Neural cell (in vitro differentiated cells): ENCODE results near the gene TNFRSF13B. TPM values are rescaled to one million over a fixed set of nuclear protein-coding genes. Genes with fewer than 3 reads are reported as not detected.

Experiments used
- H2AFZ ChIP-seq: fragments of 200-600, 300-800 bp; sonication (generic), shearing (Covaris generic); 2 replicates; pipeline ENCODE4 v1.6.0; 2014; ENCODE audit warnings: low read depth, mild to moderate bottlenecking, antibody characterized with exemption, low read length, moderate library complexity
- H3F3A ChIP-seq: fragments of 200-600 bp; shearing (Covaris generic); 2 replicates; pipeline ENCODE4 v1.6.1; 2016; ENCODE audit warnings: mild to moderate bottlenecking, moderate library complexity, mixed read lengths, antibody characterized with exemption, low read length; ENCODE audit not compliant: insufficient read depth, poor library complexity, severe bottlenecking
- H3K27ac ChIP-seq: fragments of 200-600, 300-800 bp; sonication (generic), shearing (Covaris generic); 2 replicates; pipeline ENCODE4 v1.5.1; 2014; ENCODE audit warnings: mild to moderate bottlenecking, low read length, moderate library complexity
- H3K27me3 ChIP-seq: fragments of 300-800, 200-600 bp; sonication (generic), shearing (Covaris generic); 2 replicates; pipeline ENCODE4 v1.6.0; 2014; ENCODE audit warnings: mild to moderate bottlenecking, low read depth, low read length, moderate library complexity; ENCODE audit not compliant: insufficient read depth
- H3K36me3 ChIP-seq: fragments of 300-800, 200-600 bp; sonication (generic), shearing (Covaris generic); 2 replicates; pipeline ENCODE4 v1.5.1; 2014; ENCODE audit warnings: mild to moderate bottlenecking, antibody characterized with exemption, low read length, moderate library complexity; ENCODE audit not compliant: insufficient read depth
- H3K4me2 ChIP-seq: fragments of 300-800, 200-600 bp; sonication (generic), shearing (Covaris generic); 2 replicates; pipeline ENCODE4 v1.6.0; 2014; ENCODE audit warnings: mild to moderate bottlenecking, low read length
- H3K4me3 ChIP-seq: fragments of 300-800, 200-600 bp; sonication (generic), shearing (Covaris generic); 2 replicates; pipeline ENCODE4 v1.5.1; 2014; ENCODE audit warnings: mild to moderate bottlenecking, low read length, moderate library complexity
- H3K79me2 ChIP-seq: fragments of 200-600 bp; shearing (Covaris generic); replicated peaks from 2 replicates; pipeline ENCODE4 v1.6.0; 2014; ENCODE audit warnings: mild to moderate bottlenecking, low read length, moderate library complexity; ENCODE audit not compliant: insufficient read depth
- H3K9ac ChIP-seq: fragments of 300-800, 200-600 bp; sonication (generic), shearing (Covaris generic); 2 replicates; pipeline ENCODE4 v1.6.1; 2016; ENCODE audit warnings: mild to moderate bottlenecking, low read length, mixed read lengths
- H3K9me2 ChIP-seq: fragments of 200-600 bp; shearing (Covaris generic); 2 replicates; pipeline ENCODE4 v1.6.1; 2016; ENCODE audit warnings: mild to moderate bottlenecking, low read length, mixed read lengths; ENCODE audit not compliant: insufficient read depth
- H3K9me3 ChIP-seq: fragments of 200-600, 300-800 bp; sonication (generic), shearing (Covaris generic); 2 replicates; pipeline ENCODE4 v1.6.1; 2016; ENCODE audit warnings: mild to moderate bottlenecking, mixed run types, low read length, moderate library complexity, mixed read lengths
- H4K20me1 ChIP-seq: fragments of 200-600 bp; shearing (Covaris generic); 2 replicates; pipeline ENCODE4 v1.6.1; 2016; ENCODE audit warnings: mild to moderate bottlenecking, mixed run types; ENCODE audit not compliant: insufficient read depth
- EP300 ChIP-seq: fragments of 450-650 bp; conservative IDR thresholded peaks from 2 replicates; pipeline ENCODE4 v1.6.1; 2014; ENCODE audit warnings: antibody characterized with exemption, mild to moderate bottlenecking, moderate library complexity; ENCODE audit not compliant: poor library complexity, severe bottlenecking
- EZH2 ChIP-seq: fragments of 200-600, 300-800 bp; shearing (Covaris generic), sonication (generic); IDR thresholded peaks from 2 replicates; pipeline ENCODE4 v1.6.1; 2014; ENCODE audit warnings: antibody characterized with exemption, low read length, borderline replicate concordance, mild to moderate bottlenecking; ENCODE audit not compliant: insufficient read depth, poor library complexity, severe bottlenecking
- MXI1 ChIP-seq: fragments of 450-650 bp; conservative IDR thresholded peaks from 2 replicates; pipeline ENCODE4 v1.6.1; 2014; ENCODE audit warnings: antibody characterized with exemption, mild to moderate bottlenecking; ENCODE audit not compliant: poor library complexity, severe bottlenecking
- POLR2AphosphoS5 ChIP-seq: IDR thresholded peaks from 2 replicates; pipeline ENCODE4 v1.6.1; 2012
- RAD21 ChIP-seq: fragments of 450-650 bp; conservative IDR thresholded peaks from 2 replicates; pipeline ENCODE4 v1.6.1; 2014; ENCODE audit warnings: antibody characterized with exemption, mild to moderate bottlenecking, moderate library complexity
- SMC3 ChIP-seq: fragments of 450-650 bp; conservative IDR thresholded peaks from 2 replicates; pipeline ENCODE4 v1.6.1; 2014; ENCODE audit warnings: antibody characterized with exemption, mild to moderate bottlenecking, moderate library complexity; ENCODE audit not compliant: poor library complexity
- TAF1 ChIP-seq: IDR thresholded peaks from 2 replicates; pipeline ENCODE4 v1.6.1; 2012; ENCODE audit warnings: low read depth
- polyA plus RNA-seq: library from polyadenylated mRNA; depleted of rRNA; stranded (reverse); fragments of >200 nt; gene quantifications from 2 replicates; pipeline ENCODE4 v1.2.3, GENCODE V29; 2014
- TF ChIP-seq, protein P1 (sequence below): IDR thresholded peaks from 2 replicates; pipeline ENCODE4 v1.6.1; 2012; ENCODE audit warnings: borderline replicate concordance
- TF ChIP-seq, protein P2 (sequence below): fragments of 450-650 bp; IDR thresholded peaks from 2 replicates; pipeline ENCODE4 v1.5.1; 2014; ENCODE audit warnings: antibody characterized with exemption, mild to moderate bottlenecking, moderate library complexity; ENCODE audit not compliant: poor library complexity, severe bottlenecking

TNFRSF13B gene
- polyA plus RNA-seq, 1 donor from 2014 or later = not detected

DNA sequence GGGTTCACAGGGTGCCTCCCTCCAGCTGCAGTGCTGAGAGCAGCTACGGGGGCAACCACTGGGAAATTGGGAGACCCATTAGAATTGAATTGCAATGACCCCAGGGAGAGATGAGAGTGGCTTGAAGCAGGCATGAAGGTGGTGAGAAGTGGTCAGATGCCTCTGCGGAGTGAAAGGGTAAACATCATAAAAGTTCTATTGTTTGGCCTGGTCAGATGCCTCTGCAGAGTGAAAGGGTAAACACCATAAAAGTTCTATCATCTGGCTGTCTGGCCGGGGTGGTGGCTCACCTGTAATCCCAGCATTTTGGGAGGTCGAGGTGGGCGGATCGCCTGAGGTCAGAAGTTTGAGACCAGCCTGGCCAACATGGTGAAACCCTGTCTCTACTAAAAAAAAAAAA lies 53.5 kb downstream of the TNFRSF13B start:
- Histone ChIP-seq H3K9me3 (no peaks in the 10 kb centered on the region), H4K20me1 (no peaks in the 10 kb centered on the region), H2AFZ (no peak overlapping the region), H3K27me3 (no peaks in the 10 kb centered on the region), H3K4me2 (no peak overlapping the region), H3F3A (no peaks in the 10 kb centered on the region), H3K4me3 (no peak overlapping the region), H3K36me3 (no peaks in the 10 kb centered on the region), H3K79me2 (no peaks in the 10 kb centered on the region), H3K27ac (no peak overlapping the region), H3K9ac (no peak overlapping the region), H3K9me2 (no peaks in the 10 kb centered on the region)
- TF ChIP-seq, protein P1, sequence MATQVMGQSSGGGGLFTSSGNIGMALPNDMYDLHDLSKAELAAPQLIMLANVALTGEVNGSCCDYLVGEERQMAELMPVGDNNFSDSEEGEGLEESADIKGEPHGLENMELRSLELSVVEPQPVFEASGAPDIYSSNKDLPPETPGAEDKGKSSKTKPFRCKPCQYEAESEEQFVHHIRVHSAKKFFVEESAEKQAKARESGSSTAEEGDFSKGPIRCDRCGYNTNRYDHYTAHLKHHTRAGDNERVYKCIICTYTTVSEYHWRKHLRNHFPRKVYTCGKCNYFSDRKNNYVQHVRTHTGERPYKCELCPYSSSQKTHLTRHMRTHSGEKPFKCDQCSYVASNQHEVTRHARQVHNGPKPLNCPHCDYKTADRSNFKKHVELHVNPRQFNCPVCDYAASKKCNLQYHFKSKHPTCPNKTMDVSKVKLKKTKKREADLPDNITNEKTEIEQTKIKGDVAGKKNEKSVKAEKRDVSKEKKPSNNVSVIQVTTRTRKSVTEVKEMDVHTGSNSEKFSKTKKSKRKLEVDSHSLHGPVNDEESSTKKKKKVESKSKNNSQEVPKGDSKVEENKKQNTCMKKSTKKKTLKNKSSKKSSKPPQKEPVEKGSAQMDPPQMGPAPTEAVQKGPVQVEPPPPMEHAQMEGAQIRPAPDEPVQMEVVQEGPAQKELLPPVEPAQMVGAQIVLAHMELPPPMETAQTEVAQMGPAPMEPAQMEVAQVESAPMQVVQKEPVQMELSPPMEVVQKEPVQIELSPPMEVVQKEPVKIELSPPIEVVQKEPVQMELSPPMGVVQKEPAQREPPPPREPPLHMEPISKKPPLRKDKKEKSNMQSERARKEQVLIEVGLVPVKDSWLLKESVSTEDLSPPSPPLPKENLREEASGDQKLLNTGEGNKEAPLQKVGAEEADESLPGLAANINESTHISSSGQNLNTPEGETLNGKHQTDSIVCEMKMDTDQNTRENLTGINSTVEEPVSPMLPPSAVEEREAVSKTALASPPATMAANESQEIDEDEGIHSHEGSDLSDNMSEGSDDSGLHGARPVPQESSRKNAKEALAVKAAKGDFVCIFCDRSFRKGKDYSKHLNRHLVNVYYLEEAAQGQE = no peak
- TF ChIP-seq TAF1 = no peak
- TF ChIP-seq, protein P2, sequence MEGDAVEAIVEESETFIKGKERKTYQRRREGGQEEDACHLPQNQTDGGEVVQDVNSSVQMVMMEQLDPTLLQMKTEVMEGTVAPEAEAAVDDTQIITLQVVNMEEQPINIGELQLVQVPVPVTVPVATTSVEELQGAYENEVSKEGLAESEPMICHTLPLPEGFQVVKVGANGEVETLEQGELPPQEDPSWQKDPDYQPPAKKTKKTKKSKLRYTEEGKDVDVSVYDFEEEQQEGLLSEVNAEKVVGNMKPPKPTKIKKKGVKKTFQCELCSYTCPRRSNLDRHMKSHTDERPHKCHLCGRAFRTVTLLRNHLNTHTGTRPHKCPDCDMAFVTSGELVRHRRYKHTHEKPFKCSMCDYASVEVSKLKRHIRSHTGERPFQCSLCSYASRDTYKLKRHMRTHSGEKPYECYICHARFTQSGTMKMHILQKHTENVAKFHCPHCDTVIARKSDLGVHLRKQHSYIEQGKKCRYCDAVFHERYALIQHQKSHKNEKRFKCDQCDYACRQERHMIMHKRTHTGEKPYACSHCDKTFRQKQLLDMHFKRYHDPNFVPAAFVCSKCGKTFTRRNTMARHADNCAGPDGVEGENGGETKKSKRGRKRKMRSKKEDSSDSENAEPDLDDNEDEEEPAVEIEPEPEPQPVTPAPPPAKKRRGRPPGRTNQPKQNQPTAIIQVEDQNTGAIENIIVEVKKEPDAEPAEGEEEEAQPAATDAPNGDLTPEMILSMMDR = no peak
- no peak for TF ChIP-seq EZH2
- TF ChIP-seq EP300 = no peak
- no peak for TF ChIP-seq RAD21
- TF ChIP-seq POLR2AphosphoS5 = no peak
- TF ChIP-seq MXI1 = no peak
- no peak for TF ChIP-seq SMC3

GRCh38 chr17:16917671-16918394 lies 54.1 kb downstream of the TNFRSF13B start:
- H3K9me3 ChIP-seq = no peaks in the 10 kb centered on the region
- no peaks in the 10 kb centered on the region for H4K20me1 ChIP-seq
- H3K4me3 ChIP-seq = no peak overlapping the region
- H3K27me3 ChIP-seq = no peaks in the 10 kb centered on the region
- H3K27ac ChIP-seq = no peak overlapping the region
- H3F3A ChIP-seq = no peaks in the 10 kb centered on the region
- H3K79me2 ChIP-seq = no peaks in the 10 kb centered on the region
- H3K36me3 ChIP-seq = no peaks in the 10 kb centered on the region
- no peak overlapping the region for H2AFZ ChIP-seq
- TF ChIP-seq EZH2 = no peak
- TF ChIP-seq MXI1 = no peak
- TF ChIP-seq RAD21 = no peak
- TF ChIP-seq EP300 = no peak
- TF ChIP-seq POLR2AphosphoS5 = no peak
- TF ChIP-seq, protein P1 = no peak
- H3K9me2 ChIP-seq = no peaks in the 10 kb centered on the region
- H3K9ac ChIP-seq = no peak overlapping the region
- H3K4me2 ChIP-seq = no peak overlapping the region
